WTC11 (cell line): Measurements from ENCODE around the gene APH1B. TPM values are rescaled to one million over a fixed set of nuclear protein-coding genes. Genes with fewer than 3 reads are reported as not detected.

Source experiments
- ATAC-seq: fragments of 200-7000 bp; cut with Tn5 transposase; 2 replicates; pipeline ENCODE4 v1.10.0; 2021; ENCODE audit warnings: mild to moderate bottlenecking, moderate library complexity
- CTCF ChIA-PET: fragments of 300-600 bp; sonication (Branson Sonifier 250); formaldehyde crosslinking; loops from one replicate; lab custom pipeline; 2021; ENCODE audit warnings: antibody characterized with exemption; lab: Charles Lee
- POLR2A ChIA-PET: fragments of 350-600 bp; sonication (Branson Sonifier 250); formaldehyde crosslinking; loops from one replicate; lab custom pipeline; 2021; ENCODE audit warnings: antibody characterized with exemption; lab: Charles Lee
- DNase-seq: peaks from one replicate; pipeline ENCODE4 v3.0.0; 2021; ENCODE audit warnings: low spot score
- H3K27ac Mint-ChIP-seq: 2 replicates; pipeline ENCODE4 v1.8.0; 2021; ENCODE audit warnings: mixed read lengths
- H3K27me3 Mint-ChIP-seq: 2 replicates; pipeline ENCODE4 v1.8.0; 2021; ENCODE audit warnings: low read depth, mild to moderate bottlenecking, moderate library complexity, mixed read lengths
- H3K36me3 Mint-ChIP-seq: 2 replicates; pipeline ENCODE4 v1.8.0; 2021; ENCODE audit warnings: mixed read lengths
- H3K4me1 Mint-ChIP-seq: 2 replicates; pipeline ENCODE4 v1.8.0; 2022; ENCODE audit warnings: mixed read lengths
- H3K4me3 Mint-ChIP-seq: 2 replicates; pipeline ENCODE4 v1.8.0; 2021; ENCODE audit warnings: mild to moderate bottlenecking, moderate library complexity, mixed read lengths
- H3K9me3 Mint-ChIP-seq: 2 replicates; pipeline ENCODE4 v1.8.0; 2021; ENCODE audit warnings: mixed read lengths
- ATF1 ChIP-seq: sonication (generic); formaldehyde crosslinking; IDR thresholded peaks from 2 replicates; pipeline ENCODE4 v1.8.1; 2023; ENCODE audit warnings: mild to moderate bottlenecking, moderate library complexity, missing genetic modification reagents
- ATF2 ChIP-seq: sonication (generic); formaldehyde crosslinking; IDR thresholded peaks from 2 replicates; pipeline ENCODE4 v1.8.1; 2022; ENCODE audit warnings: low read depth, missing genetic modification reagents, borderline replicate concordance
- CREB1 ChIP-seq: sonication (generic); formaldehyde crosslinking; IDR thresholded peaks from 2 replicates; pipeline ENCODE4 v1.8.0; 2023; ENCODE audit warnings: mild to moderate bottlenecking, missing genetic modification reagents
- ERG ChIP-seq: fragments of 250-450 bp; sonication (Bioruptor Pico); IDR thresholded peaks from 2 replicates; pipeline ENCODE4 v1.8.0; 2021; ENCODE audit warnings: mild to moderate bottlenecking
- ETV6 ChIP-seq: sonication (generic); formaldehyde crosslinking; IDR thresholded peaks from 2 replicates; pipeline ENCODE4 v1.8.1; 2022; ENCODE audit warnings: mild to moderate bottlenecking, missing genetic modification reagents
- FOXK1 ChIP-seq: sonication (generic); formaldehyde crosslinking; IDR thresholded peaks from 2 replicates; pipeline ENCODE4 v1.8.0; 2022; ENCODE audit warnings: mild to moderate bottlenecking, moderate library complexity, missing genetic modification reagents
- GABPB1 ChIP-seq: sonication (generic); formaldehyde crosslinking; IDR thresholded peaks from 2 replicates; pipeline ENCODE4 v1.8.1; 2023; ENCODE audit warnings: mild to moderate bottlenecking, missing genetic modification reagents
- HMGA2 ChIP-seq: fragments of 250-450 bp; sonication (Bioruptor Pico); IDR thresholded peaks from 2 replicates; pipeline ENCODE4 v1.4.0; 2021; ENCODE audit warnings: mild to moderate bottlenecking, moderate library complexity
- JAZF1 ChIP-seq: fragments of 250-450 bp; sonication (Bioruptor Pico); IDR thresholded peaks from 2 replicates; pipeline ENCODE4 v1.9.0; 2021; ENCODE audit warnings: moderate library complexity, mild to moderate bottlenecking, inconsistent platforms
- NR2C2 ChIP-seq: sonication (generic); formaldehyde crosslinking; IDR thresholded peaks from 2 replicates; pipeline ENCODE4 v1.8.0; 2022; ENCODE audit warnings: mild to moderate bottlenecking, missing genetic modification reagents
- NR3C1 ChIP-seq: sonication (generic); formaldehyde crosslinking; conservative IDR thresholded peaks from 2 replicates; pipeline ENCODE4 v1.8.1; 2023; ENCODE audit warnings: low read depth, mild to moderate bottlenecking, missing genetic modification reagents
- SMAD3 ChIP-seq: sonication (generic); formaldehyde crosslinking; IDR thresholded peaks from 2 replicates; pipeline ENCODE4 v1.8.0; 2022; ENCODE audit warnings: missing genetic modification reagents, mild to moderate bottlenecking, borderline replicate concordance
- ZBTB43 ChIP-seq: sonication (generic); formaldehyde crosslinking; IDR thresholded peaks from 2 replicates; pipeline ENCODE4 v1.8.1; 2023; ENCODE audit warnings: mild to moderate bottlenecking, missing genetic modification reagents
- ZNF263 ChIP-seq: sonication (generic); formaldehyde crosslinking; IDR thresholded peaks from 2 replicates; pipeline ENCODE4 v1.8.1; 2022; ENCODE audit warnings: low read depth, mild to moderate bottlenecking, moderate library complexity, missing genetic modification reagents
- ZNF281 ChIP-seq: sonication (generic); formaldehyde crosslinking; IDR thresholded peaks from 2 replicates; pipeline ENCODE4 v1.8.0; 2023; ENCODE audit warnings: mild to moderate bottlenecking, missing genetic modification reagents
- ZNF423 ChIP-seq: fragments of 250-450 bp; sonication (Bioruptor Pico); IDR thresholded peaks from 2 replicates; pipeline ENCODE4 v2.1.2; 2022; ENCODE audit warnings: mild to moderate bottlenecking, moderate library complexity
- ZNF532 ChIP-seq: fragments of 250-450 bp; sonication (Bioruptor Pico); IDR thresholded peaks from 2 replicates; pipeline ENCODE4 v1.9.0; 2021; ENCODE audit warnings: mild to moderate bottlenecking, borderline replicate concordance
- total RNA-seq: library from RNA; stranded (reverse); gene quantifications from 3 replicates; pipeline ENCODE4 v1.2.3, GENCODE V29; 2021
- TF ChIP-seq, protein P1 (sequence below): sonication (generic); formaldehyde crosslinking; IDR thresholded peaks from 2 replicates; pipeline ENCODE4 v1.8.1; 2023; ENCODE audit warnings: mild to moderate bottlenecking, missing genetic modification reagents, moderate library complexity
- TF ChIP-seq, protein P2 (sequence below): sonication (generic); formaldehyde crosslinking; IDR thresholded peaks from 2 replicates; pipeline ENCODE4 v1.8.0; 2022; ENCODE audit warnings: mild to moderate bottlenecking, missing genetic modification reagents
- TF ChIP-seq, protein P3 (sequence below): sonication (generic); formaldehyde crosslinking; IDR thresholded peaks from 2 replicates; pipeline ENCODE4 v1.8.1; 2022; ENCODE audit warnings: mild to moderate bottlenecking, missing genetic modification reagents, moderate library complexity, borderline replicate concordance
- TF ChIP-seq, protein P4 (sequence below): fragments of 250-450 bp; sonication (Bioruptor Pico); conservative IDR thresholded peaks from 2 replicates; pipeline ENCODE4 v1.9.0; 2021; ENCODE audit warnings: mild to moderate bottlenecking

APH1B gene
- total RNA-seq, 1 experiment from 2014 or later: 25.0 TPM

DNA sequence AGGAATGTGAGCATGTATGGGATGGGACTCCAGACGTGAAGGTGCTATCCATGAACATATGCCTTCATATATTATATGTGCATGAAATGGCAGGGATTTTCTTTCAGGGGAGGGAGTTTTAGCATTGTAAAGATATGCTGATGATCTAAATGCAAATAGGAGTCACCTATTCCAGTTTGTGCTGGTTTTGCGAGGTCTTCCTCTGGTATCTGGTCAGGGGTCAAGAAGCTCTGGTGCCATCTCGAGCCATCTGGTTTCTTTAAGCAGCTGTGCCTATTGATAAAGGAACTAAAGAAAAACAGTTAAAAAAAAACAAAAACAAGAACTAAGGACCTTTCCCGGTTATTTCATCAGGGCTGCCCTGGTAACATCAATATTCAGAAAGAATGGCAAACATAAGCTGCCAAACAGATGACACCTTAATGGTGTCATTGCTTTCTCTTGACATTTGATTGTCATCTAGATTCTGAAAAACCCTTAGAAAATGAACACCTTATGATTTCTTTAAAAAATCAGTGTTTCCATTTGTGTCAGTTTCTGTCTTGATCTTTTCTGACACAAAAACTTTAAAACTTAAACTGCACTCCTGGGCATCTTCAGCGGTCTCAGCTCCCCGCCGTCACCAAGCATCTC, 22.7 kb downstream of the APH1B start (continued):
- TF ChIP-seq NR3C1 (CRISPR knock-in tag): no peak
- TF ChIP-seq, protein P1, sequence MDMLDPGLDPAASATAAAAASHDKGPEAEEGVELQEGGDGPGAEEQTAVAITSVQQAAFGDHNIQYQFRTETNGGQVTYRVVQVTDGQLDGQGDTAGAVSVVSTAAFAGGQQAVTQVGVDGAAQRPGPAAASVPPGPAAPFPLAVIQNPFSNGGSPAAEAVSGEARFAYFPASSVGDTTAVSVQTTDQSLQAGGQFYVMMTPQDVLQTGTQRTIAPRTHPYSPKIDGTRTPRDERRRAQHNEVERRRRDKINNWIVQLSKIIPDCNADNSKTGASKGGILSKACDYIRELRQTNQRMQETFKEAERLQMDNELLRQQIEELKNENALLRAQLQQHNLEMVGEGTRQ (CRISPR knock-in tag): no peak
- no peak for TF ChIP-seq GABPB1 (CRISPR knock-in tag)
- no peak for TF ChIP-seq ATF2 (CRISPR knock-in tag)
- no peak for TF ChIP-seq ZNF281 (CRISPR knock-in tag)
- TF ChIP-seq ZNF423 (CRISPR knock-in tag): no peak
- TF ChIP-seq ZBTB43: no peak
- TF ChIP-seq ATF1 (CRISPR knock-in tag): no peak
- TF ChIP-seq ETV6 (CRISPR knock-in tag): no peak
- TF ChIP-seq FOXK1 (CRISPR knock-in tag): no peak
- TF ChIP-seq HMGA2 (CRISPR knock-in tag): no peak
- TF ChIP-seq JAZF1 (CRISPR knock-in tag): no peak
- TF ChIP-seq, all 79 proteins: peak for 0

DNA sequence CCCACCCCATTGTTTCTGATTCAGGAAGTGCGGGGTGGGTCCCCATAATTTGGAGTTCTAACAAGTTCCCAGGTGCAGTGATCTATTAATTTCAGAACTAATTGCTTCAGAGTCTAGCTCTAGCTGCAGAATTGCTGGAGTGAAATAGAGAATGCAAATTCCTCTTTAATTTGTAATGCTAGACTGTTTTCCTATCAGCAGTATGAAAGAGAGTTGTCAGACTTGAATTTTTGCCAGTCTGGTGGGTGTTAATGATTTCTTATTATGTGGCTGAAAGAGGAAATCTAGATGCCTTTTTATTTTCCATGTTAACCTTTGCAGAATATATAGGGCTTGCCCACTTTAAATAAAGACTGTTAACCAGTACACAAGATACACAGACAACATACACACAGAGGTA, 23.7 kb downstream of the APH1B start:
- H3K27me3 Mint-ChIP-seq: no peaks in the 10 kb centered on the region
- H3K9me3 Mint-ChIP-seq: no peaks in the 10 kb centered on the region
- DNase-seq: no peak
- H3K36me3 Mint-ChIP-seq: peaks cover 16% of the 10 kb centered on the region
- ATAC-seq: no peak
- H3K4me3 Mint-ChIP-seq: no peak overlapping the region
- peaks cover 14% of the 10 kb centered on the region for H3K4me1 Mint-ChIP-seq
- POLR2A ChIA-PET: no interaction called here
- no peak overlapping the region for H3K27ac Mint-ChIP-seq
- CTCF ChIA-PET: no interaction called here
- TF ChIP-seq ZNF532: no peak
- TF ChIP-seq, protein P2, sequence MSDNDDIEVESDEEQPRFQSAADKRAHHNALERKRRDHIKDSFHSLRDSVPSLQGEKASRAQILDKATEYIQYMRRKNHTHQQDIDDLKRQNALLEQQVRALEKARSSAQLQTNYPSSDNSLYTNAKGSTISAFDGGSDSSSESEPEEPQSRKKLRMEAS (CRISPR knock-in tag): no peak
- no peak for TF ChIP-seq NR2C2 (CRISPR knock-in tag)
- no peak for TF ChIP-seq ZNF263 (CRISPR knock-in tag)
- TF ChIP-seq SMAD3 (CRISPR knock-in tag): no peak
- TF ChIP-seq, protein P3, sequence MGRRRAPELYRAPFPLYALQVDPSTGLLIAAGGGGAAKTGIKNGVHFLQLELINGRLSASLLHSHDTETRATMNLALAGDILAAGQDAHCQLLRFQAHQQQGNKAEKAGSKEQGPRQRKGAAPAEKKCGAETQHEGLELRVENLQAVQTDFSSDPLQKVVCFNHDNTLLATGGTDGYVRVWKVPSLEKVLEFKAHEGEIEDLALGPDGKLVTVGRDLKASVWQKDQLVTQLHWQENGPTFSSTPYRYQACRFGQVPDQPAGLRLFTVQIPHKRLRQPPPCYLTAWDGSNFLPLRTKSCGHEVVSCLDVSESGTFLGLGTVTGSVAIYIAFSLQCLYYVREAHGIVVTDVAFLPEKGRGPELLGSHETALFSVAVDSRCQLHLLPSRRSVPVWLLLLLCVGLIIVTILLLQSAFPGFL (CRISPR knock-in tag): no peak
- TF ChIP-seq CREB1 (CRISPR knock-in tag): no peak
- TF ChIP-seq, protein P4, sequence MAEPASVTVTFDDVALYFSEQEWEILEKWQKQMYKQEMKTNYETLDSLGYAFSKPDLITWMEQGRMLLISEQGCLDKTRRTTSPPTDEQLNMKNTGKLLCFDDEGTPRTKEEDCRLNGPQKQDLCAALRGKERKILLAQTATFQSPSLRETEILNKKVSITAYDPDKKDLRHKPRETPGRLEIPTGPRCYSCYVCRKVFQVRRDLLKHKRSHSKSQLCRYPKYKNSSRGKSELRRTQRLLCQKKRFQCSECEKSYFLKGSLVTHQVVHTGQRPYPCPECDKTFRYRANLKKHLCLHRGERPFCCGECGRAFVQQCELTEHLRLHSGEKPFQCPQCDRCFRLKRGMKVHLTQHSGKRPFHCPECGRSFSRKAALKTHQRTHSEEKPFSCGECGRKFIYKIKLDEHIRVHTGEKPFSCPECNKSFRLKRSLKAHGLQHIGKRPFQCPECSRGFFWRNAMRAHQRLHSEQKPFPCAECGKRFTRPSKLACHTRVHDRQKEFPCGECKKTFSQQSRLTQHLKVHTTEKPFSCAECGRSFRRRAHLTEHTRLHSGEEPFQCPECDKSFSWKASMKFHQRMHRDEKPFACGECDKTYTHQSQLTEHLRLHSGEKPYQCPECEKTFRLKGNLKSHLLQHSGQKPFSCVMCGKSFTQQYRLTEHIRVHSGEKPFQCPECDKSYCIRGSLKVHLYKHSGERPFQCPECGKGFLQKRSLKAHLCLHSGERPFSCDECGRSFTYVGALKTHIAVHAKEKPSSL (CRISPR knock-in tag): no peak
- TF ChIP-seq ERG (CRISPR knock-in tag): no peak
